GM12878 (cell line): Measurements from ENCODE around the gene S1PR4. TPM values are rescaled to one million over a fixed set of nuclear protein-coding genes. Genes with fewer than 3 reads are reported as not detected.

Experiments
- BHLHE40 ChIP-seq, 2 experiments: fragments of 450-650 bp in 1 of 2; IDR thresholded peaks; 2 replicates each; pipeline ENCODE4 v1.6.1; 2011 to 2017; ENCODE audit warnings: low read depth in 2 of 2, borderline replicate concordance in 1 of 2, improper control_type of control experiment in 1 of 2, low read length in 1 of 2, mild to moderate bottlenecking in 1 of 2
- CBFB ChIP-seq: IDR thresholded peaks from 2 replicates; pipeline ENCODE4 v1.6.1; 2016; ENCODE audit warnings: antibody characterized with exemption, low read depth
- EZH2 ChIP-seq: IDR thresholded peaks from 2 replicates; pipeline ENCODE4 v1.6.1; 2012; ENCODE audit warnings: low read depth, mild to moderate bottlenecking, control low read depth, inconsistent platforms, low read length, borderline replicate concordance; ENCODE audit not compliant: control insufficient read depth
- GABPA ChIP-seq: IDR thresholded peaks from 2 replicates; pipeline ENCODE4 v1.6.1; 2014; ENCODE audit warnings: antibody characterized with exemption, low read depth, mild to moderate bottlenecking, inconsistent platforms
- HDAC6 ChIP-seq: fragments of 200-600 bp; sonication (generic); IDR thresholded peaks from one replicate; pipeline ENCODE4 v1.8.0; 2017; ENCODE audit warnings: antibody characterized with exemption; ENCODE audit not compliant: unreplicated experiment
- HDGF ChIP-seq: fragments of 450-650 bp; IDR thresholded peaks from 2 replicates; pipeline ENCODE4 v1.6.1; 2016; ENCODE audit warnings: antibody characterized with exemption
- MYB ChIP-seq: fragments of 150-350 bp; IDR thresholded peaks from 2 replicates; pipeline ENCODE4 v1.6.1; 2014; ENCODE audit warnings: mild to moderate bottlenecking, low read depth, low read length, borderline replicate concordance
- TAF1 ChIP-seq: IDR thresholded peaks from 2 replicates; pipeline ENCODE4 v1.6.1; 2011; ENCODE audit warnings: mild to moderate bottlenecking, low read depth, low read length, borderline replicate concordance
- YBX1 ChIP-seq: fragments of 450-650 bp; IDR thresholded peaks from 2 replicates; pipeline ENCODE4 v1.6.1; 2016; ENCODE audit warnings: antibody characterized with exemption
- ZBTB4 ChIP-seq: fragments of 450-650 bp; formaldehyde crosslinking; IDR thresholded peaks from 2 replicates; pipeline ENCODE4 v1.4.0; 2022; ENCODE audit warnings: mild to moderate bottlenecking, moderate library complexity
- ZNF217 ChIP-seq: fragments of 450-650 bp; IDR thresholded peaks from 2 replicates; pipeline ENCODE4 v1.6.1; 2017; ENCODE audit warnings: antibody characterized with exemption, mild to moderate bottlenecking
- ZNF592 ChIP-seq: fragments of 450-650 bp; IDR thresholded peaks from 2 replicates; pipeline ENCODE4 v1.6.1; 2017; ENCODE audit warnings: mild to moderate bottlenecking, moderate library complexity
- ZNF687 ChIP-seq: fragments of 450-650 bp; IDR thresholded peaks from 2 replicates; pipeline ENCODE4 v1.6.1; 2017; ENCODE audit warnings: mild to moderate bottlenecking, moderate library complexity
- polyA plus RNA-seq, 11 experiments: library from polyadenylated mRNA; depleted of rRNA in 4 of 11; unstranded in 6 of 11; stranded (reverse) in 5 of 11; fragments of >200 nt; fragmentation: Nextera tagmentation in 4 of 11; fragmentation: Illumina TruSeq in 1 of 11; extraction: Ambion mirVana in 4 of 11; extraction: Trizol in 1 of 11; gene quantifications; 1 replicate in 1 of 11; 2 replicates in 10 of 11; pipeline versions ENCODE4 v1.2.1 to v1.2.3, GENCODE V29; 2011 to 2016; ENCODE audit warnings: inconsistent platforms in 2 of 11, missing spikeins in 2 of 11, low read depth in 1 of 11
- total RNA-seq, 4 experiments: library from RNA; depleted of rRNA in 3 of 4; stranded (reverse); fragments of >200 nt in 3 of 4; fragmentation: Illumina TruSeq in 1 of 4; extraction: Trizol in 1 of 4; gene quantifications; 2 replicates each; pipeline versions ENCODE4 v1.2.1 to v1.2.3, GENCODE V29; 2013 to 2021
- TF ChIP-seq, protein P1 (sequence below): fragments of 450-650 bp; IDR thresholded peaks from 2 replicates; pipeline ENCODE4 v1.6.1; 2017; ENCODE audit warnings: borderline replicate concordance

The S1PR4 gene
- total and polyA plus RNA-seq, 10 of the 15 experiments (the other 5 are each of a cell fraction or from before 2014, with no cell fraction given): 0.19 to 57.7 (median 32.4) TPM; not detected in 1

GRCh38 chr19:3154957-3155736 lies 23.4 kb upstream of the S1PR4 start (continued):
- TF ChIP-seq ZNF687: peak; percentile 66; the same call in 1 of the 2 replicates
- TF ChIP-seq HDAC6: no peak
- TF ChIP-seq ZNF217: peak; percentile 73; the same call in 1 of the 2 replicates
- no peak; the same call in 1 of the 2 replicates for TF ChIP-seq GABPA
- TF ChIP-seq MYB: peak; percentile 84; the same call in 1 of the 2 replicates
- peak; percentile 68; the same call in 1 of the 2 replicates for TF ChIP-seq TAF1
- TF ChIP-seq YBX1: no peak
- TF ChIP-seq ZNF592: no peak
- no peak for TF ChIP-seq CBFB
- TF ChIP-seq HDGF: no peak
- peak in 1 of 2 experiments; percentile 11; a peak in 1 of 4 replicates for TF ChIP-seq BHLHE40 (IDR thresholded peaks at IDR 0.05; ENCODE audit: borderline replicate concordance in 1 of 2, low read depth in 2 of 2, low read length in 1 of 2)
- TF ChIP-seq ZBTB4: no peak
- no peak for TF ChIP-seq EZH2
- TF ChIP-seq, protein P1, sequence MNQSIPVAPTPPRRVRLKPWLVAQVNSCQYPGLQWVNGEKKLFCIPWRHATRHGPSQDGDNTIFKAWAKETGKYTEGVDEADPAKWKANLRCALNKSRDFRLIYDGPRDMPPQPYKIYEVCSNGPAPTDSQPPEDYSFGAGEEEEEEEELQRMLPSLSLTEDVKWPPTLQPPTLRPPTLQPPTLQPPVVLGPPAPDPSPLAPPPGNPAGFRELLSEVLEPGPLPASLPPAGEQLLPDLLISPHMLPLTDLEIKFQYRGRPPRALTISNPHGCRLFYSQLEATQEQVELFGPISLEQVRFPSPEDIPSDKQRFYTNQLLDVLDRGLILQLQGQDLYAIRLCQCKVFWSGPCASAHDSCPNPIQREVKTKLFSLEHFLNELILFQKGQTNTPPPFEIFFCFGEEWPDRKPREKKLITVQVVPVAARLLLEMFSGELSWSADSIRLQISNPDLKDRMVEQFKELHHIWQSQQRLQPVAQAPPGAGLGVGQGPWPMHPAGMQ: no peak
